GM23338 (cell line): ENCODE measurements around the gene CACNA2D3. TPM values are rescaled to one million over a fixed set of nuclear protein-coding genes. Genes with fewer than 3 reads are reported as not detected.

Experiments
- ATAC-seq: fragments of 200-7000 bp; cut with Tn5 transposase; 3 replicates; pipeline ENCODE4 v1.9.1; 2020
- DNase-seq: peaks from one replicate; pipeline ENCODE4 v3.0.0-alpha.2; 2015; ENCODE audit warnings: low spot score
- H2AFZ ChIP-seq: fragments of 200-600 bp; sonication (generic); 2 replicates; pipeline ENCODE4 v1.8.0; 2016; ENCODE audit warnings: antibody characterized with exemption, mild to moderate bottlenecking, moderate library complexity
- H3F3A ChIP-seq: fragments of 200-600 bp; sonication (generic); replicated peaks from 2 replicates; pipeline ENCODE4 v1.8.0; 2017; ENCODE audit warnings: antibody characterized with exemption, mixed run types, low read depth
- H3K27ac ChIP-seq: fragments of 200-600 bp; sonication (generic); 2 replicates; pipeline ENCODE4 v1.6.1; 2016; ENCODE audit warnings: low read depth
- H3K27me3 ChIP-seq: fragments of 200-600 bp; sonication (generic); 2 replicates; pipeline ENCODE4 v1.8.0; 2016; ENCODE audit warnings: mild to moderate bottlenecking, mixed run types, moderate library complexity; ENCODE audit not compliant: insufficient read depth
- H3K36me3 ChIP-seq: fragments of 200-600 bp; sonication (generic); 2 replicates; pipeline ENCODE4 v1.8.0; 2016; ENCODE audit warnings: mild to moderate bottlenecking; ENCODE audit not compliant: insufficient read depth
- H3K4me1 ChIP-seq: fragments of 200-600 bp; sonication (generic); 2 replicates; pipeline ENCODE4 v1.8.0; 2016; ENCODE audit warnings: mild to moderate bottlenecking, moderate library complexity; ENCODE audit not compliant: insufficient read depth
- H3K4me2 ChIP-seq: fragments of 200-600 bp; sonication (generic); 2 replicates; pipeline ENCODE4 v1.7.1; 2017; ENCODE audit warnings: mixed run types
- H3K4me3 ChIP-seq: fragments of 200-600 bp; sonication (generic); 2 replicates; pipeline ENCODE4 v1.6.1; 2016; ENCODE audit warnings: mixed run types
- H3K79me2 ChIP-seq: fragments of 200-600 bp; sonication (generic); replicated peaks from 2 replicates; pipeline ENCODE4 v1.8.0; 2017; ENCODE audit warnings: mild to moderate bottlenecking; ENCODE audit not compliant: insufficient read depth
- H3K9me2 ChIP-seq: fragments of 200-600 bp; sonication (generic); 2 replicates; pipeline ENCODE4 v1.8.0; 2017; ENCODE audit not compliant: insufficient read depth
- H4K20me1 ChIP-seq: fragments of 200-600 bp; sonication (generic); replicated peaks from 2 replicates; pipeline ENCODE4 v1.8.0; 2017; ENCODE audit warnings: mild to moderate bottlenecking; ENCODE audit not compliant: insufficient read depth
- H3K27ac Mint-ChIP-seq: 2 replicates; pipeline ENCODE4 v1.8.0; 2020; ENCODE audit warnings: inconsistent platforms, mild to moderate bottlenecking, moderate library complexity, mixed read lengths
- H3K27me3 Mint-ChIP-seq: 3 replicates; pipeline ENCODE4 v1.8.0; 2022; ENCODE audit warnings: low read depth, mild to moderate bottlenecking, moderate library complexity, mixed read lengths, inconsistent platforms; ENCODE audit not compliant: insufficient read depth, poor library complexity
- H3K36me3 Mint-ChIP-seq: 3 replicates; pipeline ENCODE4 v1.8.0; 2021; ENCODE audit warnings: low read depth, mild to moderate bottlenecking, inconsistent platforms, moderate library complexity, mixed read lengths
- H3K4me1 Mint-ChIP-seq: 3 replicates; pipeline ENCODE4 v1.8.0; 2020; ENCODE audit warnings: mild to moderate bottlenecking, inconsistent platforms, mixed read lengths
- H3K4me3 Mint-ChIP-seq: 3 replicates; pipeline ENCODE4 v1.8.0; 2021; ENCODE audit warnings: moderate library complexity, mild to moderate bottlenecking, inconsistent platforms, mixed read lengths
- H3K9me3 Mint-ChIP-seq: 3 replicates; pipeline ENCODE4 v1.8.0; 2020; ENCODE audit warnings: moderate library complexity, mild to moderate bottlenecking, inconsistent platforms, mixed read lengths
- EZH2 ChIP-seq: fragments of 200-600 bp; sonication (generic); IDR thresholded peaks from one replicate; pipeline ENCODE4 v1.8.0; 2017; ENCODE audit warnings: antibody characterized with exemption, mild to moderate bottlenecking, low read depth; ENCODE audit not compliant: unreplicated experiment
- EZH2phosphoT487 ChIP-seq: fragments of 200-600 bp; sonication (generic); IDR thresholded peaks from one replicate; pipeline ENCODE4 v1.8.1; 2018; ENCODE audit warnings: antibody characterized with exemption; ENCODE audit not compliant: unreplicated experiment
- JUNB ChIP-seq: IDR thresholded peaks from one replicate; pipeline ENCODE4 v1.6.1; 2016; ENCODE audit warnings: antibody characterized with exemption; ENCODE audit not compliant: unreplicated experiment
- NANOG ChIP-seq: IDR thresholded peaks from 2 replicates; pipeline ENCODE4 v1.6.1; 2016; ENCODE audit warnings: antibody characterized with exemption, borderline replicate concordance
- POLR2AphosphoS5 ChIP-seq: IDR thresholded peaks from 2 replicates; pipeline ENCODE4 v1.6.1; 2016; ENCODE audit warnings: antibody characterized with exemption, low read depth
- STAT1 ChIP-seq: IDR thresholded peaks from one replicate; pipeline ENCODE4 v1.6.1; 2016; ENCODE audit warnings: antibody characterized with exemption; ENCODE audit not compliant: unreplicated experiment
- ZNF114 ChIP-seq: fragments of 250-450 bp; sonication (Bioruptor Pico); IDR thresholded peaks from 2 replicates; pipeline ENCODE4 v1.5.0; 2020; ENCODE audit warnings: mild to moderate bottlenecking, moderate library complexity
- polyA plus RNA-seq: library from polyadenylated mRNA; unstranded; fragments of >200 nt; fragmentation: Nextera tagmentation; extraction: Ambion mirVana; gene quantifications from 2 replicates; pipeline ENCODE4 v1.2.1, GENCODE V29; 2016
- total RNA-seq: library from RNA; depleted of rRNA; stranded (reverse); fragments of >200 nt; shearing (Covaris generic); gene quantifications from 2 replicates; pipeline ENCODE4 v1.2.3, GENCODE V29; 2014
- TF ChIP-seq, protein P1 (sequence below): IDR thresholded peaks from one replicate; pipeline ENCODE4 v1.6.1; 2018; ENCODE audit warnings: antibody characterized with exemption; ENCODE audit not compliant: unreplicated experiment
- TF ChIP-seq, protein P2 (sequence below): IDR thresholded peaks from 2 replicates; pipeline ENCODE4 v1.6.1; 2016; ENCODE audit warnings: antibody characterized with exemption

CACNA2D3 gene
- total and polyA plus RNA-seq, 2 experiments from 2014 or later = 2.2 to 2.3 TPM

DNA sequence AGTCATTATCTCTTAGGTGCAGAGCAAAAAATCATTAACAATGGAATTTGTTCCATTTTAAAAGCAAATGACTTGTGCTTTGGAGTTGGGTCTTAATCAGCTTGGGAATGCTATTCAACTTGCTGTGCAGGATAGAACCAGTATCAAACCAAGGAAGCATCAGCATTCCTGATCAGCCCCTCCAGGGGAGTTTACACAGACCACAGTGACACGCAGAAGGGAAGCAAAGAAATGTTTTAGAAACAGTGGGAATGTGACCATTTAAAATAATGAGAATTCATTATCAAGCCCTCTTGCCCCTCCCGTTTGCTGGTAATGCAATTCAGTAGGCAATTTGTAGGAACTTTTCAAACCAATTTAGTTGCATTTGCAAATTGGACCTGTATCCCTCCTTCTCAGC, 650.4 kb downstream of the CACNA2D3 start:
- Histone ChIP-seq H4K20me1 (no peaks in the 10 kb centered on the region), H3K4me1 (peaks cover 12% of the 10 kb centered on the region), H3K4me3 (no peak overlapping the region), H3K79me2 (no peaks in the 10 kb centered on the region), H3K36me3 (no peaks in the 10 kb centered on the region), H3K27me3 (no peaks in the 10 kb centered on the region), H3K9me2 (no peaks in the 10 kb centered on the region), H2AFZ (no peak overlapping the region), H3F3A (no peaks in the 10 kb centered on the region), H3K4me2 (no peak overlapping the region), H3K27ac (no peak overlapping the region)
- peaks cover 13% of the 10 kb centered on the region for H3K4me1 Mint-ChIP-seq
- H3K36me3 Mint-ChIP-seq = peaks cover 4% of the 10 kb centered on the region
- no peaks in the 10 kb centered on the region; the same call in 2 of the 3 replicates for H3K9me3 Mint-ChIP-seq
- DNase-seq = peak; percentile 33
- no peaks in the 10 kb centered on the region for H3K27me3 Mint-ChIP-seq
- no peak overlapping the region for H3K4me3 Mint-ChIP-seq
- no peak overlapping the region for H3K27ac Mint-ChIP-seq
- ATAC-seq = peak; percentile 77
- TF ChIP-seq JUNB (no peak), STAT1 (no peak), EZH2 (no peak), EZH2phosphoT487 (no peak), NANOG (no peak), POLR2AphosphoS5 (no peak), ZNF114 (CRISPR knock-in tag) (no peak)
- TF ChIP-seq, protein P1, sequence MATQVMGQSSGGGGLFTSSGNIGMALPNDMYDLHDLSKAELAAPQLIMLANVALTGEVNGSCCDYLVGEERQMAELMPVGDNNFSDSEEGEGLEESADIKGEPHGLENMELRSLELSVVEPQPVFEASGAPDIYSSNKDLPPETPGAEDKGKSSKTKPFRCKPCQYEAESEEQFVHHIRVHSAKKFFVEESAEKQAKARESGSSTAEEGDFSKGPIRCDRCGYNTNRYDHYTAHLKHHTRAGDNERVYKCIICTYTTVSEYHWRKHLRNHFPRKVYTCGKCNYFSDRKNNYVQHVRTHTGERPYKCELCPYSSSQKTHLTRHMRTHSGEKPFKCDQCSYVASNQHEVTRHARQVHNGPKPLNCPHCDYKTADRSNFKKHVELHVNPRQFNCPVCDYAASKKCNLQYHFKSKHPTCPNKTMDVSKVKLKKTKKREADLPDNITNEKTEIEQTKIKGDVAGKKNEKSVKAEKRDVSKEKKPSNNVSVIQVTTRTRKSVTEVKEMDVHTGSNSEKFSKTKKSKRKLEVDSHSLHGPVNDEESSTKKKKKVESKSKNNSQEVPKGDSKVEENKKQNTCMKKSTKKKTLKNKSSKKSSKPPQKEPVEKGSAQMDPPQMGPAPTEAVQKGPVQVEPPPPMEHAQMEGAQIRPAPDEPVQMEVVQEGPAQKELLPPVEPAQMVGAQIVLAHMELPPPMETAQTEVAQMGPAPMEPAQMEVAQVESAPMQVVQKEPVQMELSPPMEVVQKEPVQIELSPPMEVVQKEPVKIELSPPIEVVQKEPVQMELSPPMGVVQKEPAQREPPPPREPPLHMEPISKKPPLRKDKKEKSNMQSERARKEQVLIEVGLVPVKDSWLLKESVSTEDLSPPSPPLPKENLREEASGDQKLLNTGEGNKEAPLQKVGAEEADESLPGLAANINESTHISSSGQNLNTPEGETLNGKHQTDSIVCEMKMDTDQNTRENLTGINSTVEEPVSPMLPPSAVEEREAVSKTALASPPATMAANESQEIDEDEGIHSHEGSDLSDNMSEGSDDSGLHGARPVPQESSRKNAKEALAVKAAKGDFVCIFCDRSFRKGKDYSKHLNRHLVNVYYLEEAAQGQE = no peak
- TF ChIP-seq, protein P2, sequence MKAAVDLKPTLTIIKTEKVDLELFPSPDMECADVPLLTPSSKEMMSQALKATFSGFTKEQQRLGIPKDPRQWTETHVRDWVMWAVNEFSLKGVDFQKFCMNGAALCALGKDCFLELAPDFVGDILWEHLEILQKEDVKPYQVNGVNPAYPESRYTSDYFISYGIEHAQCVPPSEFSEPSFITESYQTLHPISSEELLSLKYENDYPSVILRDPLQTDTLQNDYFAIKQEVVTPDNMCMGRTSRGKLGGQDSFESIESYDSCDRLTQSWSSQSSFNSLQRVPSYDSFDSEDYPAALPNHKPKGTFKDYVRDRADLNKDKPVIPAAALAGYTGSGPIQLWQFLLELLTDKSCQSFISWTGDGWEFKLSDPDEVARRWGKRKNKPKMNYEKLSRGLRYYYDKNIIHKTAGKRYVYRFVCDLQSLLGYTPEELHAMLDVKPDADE = no peak

DNA sequence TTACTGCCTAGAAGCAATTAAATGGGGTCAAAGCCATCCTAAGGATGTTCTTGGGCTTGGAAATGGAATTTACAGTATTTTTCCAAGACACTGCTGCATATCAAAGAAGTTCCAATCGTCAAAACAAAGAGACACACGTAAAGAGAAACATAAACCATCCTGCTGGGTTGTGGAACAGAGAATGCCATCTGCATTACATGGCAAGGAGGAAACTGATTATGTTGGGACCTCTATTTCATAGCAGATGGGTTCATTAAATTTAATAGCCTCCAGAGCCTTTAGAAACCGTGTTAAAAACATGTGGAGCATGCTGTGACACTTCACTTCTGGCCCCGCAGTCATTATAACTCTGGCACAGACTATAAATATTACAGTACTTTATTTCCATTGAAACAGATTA, 650.9 kb downstream of the CACNA2D3 start:
- Histone ChIP-seq H4K20me1 (no peaks in the 10 kb centered on the region), H3K9me2 (no peaks in the 10 kb centered on the region), H2AFZ (no peak overlapping the region), H3K4me3 (no peak overlapping the region), H3K36me3 (no peaks in the 10 kb centered on the region), H3K79me2 (no peaks in the 10 kb centered on the region), H3F3A (no peaks in the 10 kb centered on the region), H3K27ac (no peak overlapping the region), H3K27me3 (no peaks in the 10 kb centered on the region), H3K4me1 (peaks cover 12% of the 10 kb centered on the region), H3K4me2 (no peak overlapping the region)
- TF ChIP-seq ZNF114 (CRISPR knock-in tag) = no peak
- TF ChIP-seq EZH2phosphoT487 = no peak
- no peak for TF ChIP-seq STAT1
- TF ChIP-seq, protein P2 = no peak
- H3K4me1 Mint-ChIP-seq = peaks cover 13% of the 10 kb centered on the region
- H3K9me3 Mint-ChIP-seq = no peaks in the 10 kb centered on the region; the same call in 2 of the 3 replicates
- no peaks in the 10 kb centered on the region for H3K27me3 Mint-ChIP-seq
- H3K36me3 Mint-ChIP-seq = peaks cover 4% of the 10 kb centered on the region
- no peak overlapping the region for H3K27ac Mint-ChIP-seq
- DNase-seq (no peak), ATAC-seq (no peak)
- H3K4me3 Mint-ChIP-seq = no peak overlapping the region
